Esophagus squamous epithelium (tissue), 4 donors: ENCODE measurements around the gene OPRM1.

ENCODE experiments used
- POLR2A ChIP-seq, 4 donors: fragments of 450-650 bp; IDR thresholded peaks; one replicate each; pipeline ENCODE4 v1.6.1; 2017; ENCODE audit warnings: antibody characterized with exemption in 4 of 4, mild to moderate bottlenecking in 4 of 4, moderate library complexity in 3 of 4
- TF ChIP-seq, protein P1 (sequence below), 6 experiments: fragments of 450-650 bp in 4 of 6; fragments of 200-600 bp in 2 of 6; sonication (generic) in 2 of 6; IDR thresholded peaks; one replicate each; pipeline ENCODE4 v1.5.1; 2016 to 2019; ENCODE audit warnings: antibody characterized with exemption in 6 of 6, mild to moderate bottlenecking in 4 of 6, moderate library complexity in 4 of 6

- TF ChIP-seq, protein P1, sequence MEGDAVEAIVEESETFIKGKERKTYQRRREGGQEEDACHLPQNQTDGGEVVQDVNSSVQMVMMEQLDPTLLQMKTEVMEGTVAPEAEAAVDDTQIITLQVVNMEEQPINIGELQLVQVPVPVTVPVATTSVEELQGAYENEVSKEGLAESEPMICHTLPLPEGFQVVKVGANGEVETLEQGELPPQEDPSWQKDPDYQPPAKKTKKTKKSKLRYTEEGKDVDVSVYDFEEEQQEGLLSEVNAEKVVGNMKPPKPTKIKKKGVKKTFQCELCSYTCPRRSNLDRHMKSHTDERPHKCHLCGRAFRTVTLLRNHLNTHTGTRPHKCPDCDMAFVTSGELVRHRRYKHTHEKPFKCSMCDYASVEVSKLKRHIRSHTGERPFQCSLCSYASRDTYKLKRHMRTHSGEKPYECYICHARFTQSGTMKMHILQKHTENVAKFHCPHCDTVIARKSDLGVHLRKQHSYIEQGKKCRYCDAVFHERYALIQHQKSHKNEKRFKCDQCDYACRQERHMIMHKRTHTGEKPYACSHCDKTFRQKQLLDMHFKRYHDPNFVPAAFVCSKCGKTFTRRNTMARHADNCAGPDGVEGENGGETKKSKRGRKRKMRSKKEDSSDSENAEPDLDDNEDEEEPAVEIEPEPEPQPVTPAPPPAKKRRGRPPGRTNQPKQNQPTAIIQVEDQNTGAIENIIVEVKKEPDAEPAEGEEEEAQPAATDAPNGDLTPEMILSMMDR (IDR thresholded peaks at IDR 0.05), result no peak
- no peak for TF ChIP-seq POLR2A (IDR thresholded peaks at IDR 0.05)
Measured at GRCh38 chr6:153994811-153995210, 44.2 kb upstream of the OPRM1 start.
